Stomach (tissue), 19 donors: ENCODE data around the gene ANP32E. TPM values are rescaled to one million over a fixed set of nuclear protein-coding genes. Genes with fewer than 3 reads are reported as not detected.
A peak's percentile ranks its signal among the peaks of the same experiment; 100 is the strongest.

ENCODE experiments used
- DNase-seq, 2 donors: peaks; one replicate each; pipeline versions ENCODE4 v3.0.0 to v3.0.0-alpha.2; 2013 to 2019
- H3K27ac ChIP-seq, 5 donors: fragments of 200-600 bp in 4 of 5; sonication (generic) in 4 of 5; one replicate each; pipeline ENCODE4 v1.5.1; 2013 to 2019; ENCODE audit warnings: mild to moderate bottlenecking in 1 of 5, moderate library complexity in 1 of 5
- H3K27me3 ChIP-seq, 3 donors: fragments of 200-600 bp; sonication (generic); one replicate each; pipeline ENCODE4 v1.5.1; 2017 to 2019; ENCODE audit warnings: mixed run types in 1 of 3
- H3K36me3 ChIP-seq, 4 donors: fragments of 200-600 bp; sonication (generic); 1 replicate in 3 of 4; 2 replicates in 1 of 4; pipeline ENCODE4 v1.5.1; 2016 to 2019
- H3K4me1 ChIP-seq, 4 donors: fragments of 200-600 bp; sonication (generic); one replicate each; pipeline ENCODE4 v1.5.1; 2016 to 2019
- H3K4me3 ChIP-seq, 4 donors: fragments of 200-600 bp; sonication (generic) in 3 of 4; one replicate each; pipeline ENCODE4 v1.5.1; 2016 to 2019; ENCODE audit warnings: mild to moderate bottlenecking in 1 of 4
- H3K9me3 ChIP-seq, 4 donors: fragments of 200-600 bp; sonication (generic); one replicate each; pipeline ENCODE4 v1.5.1; 2016 to 2019
- CTCF ChIP-seq, 7 experiments: fragments of 450-650 bp in 4 of 7; fragments of 200-600 bp in 3 of 7; sonication (generic) in 3 of 7; IDR thresholded peaks; one replicate each; pipeline ENCODE4 v1.5.1; 2016 to 2019; ENCODE audit warnings: antibody characterized with exemption in 7 of 7, control low read depth in 2 of 7, mild to moderate bottlenecking in 1 of 7
- EP300 ChIP-seq: sonication (generic); formaldehyde crosslinking; IDR thresholded peaks from one replicate; pipeline ENCODE4 v1.6.1; 2017; ENCODE audit warnings: antibody characterized with exemption
- POLR2A ChIP-seq, 4 donors: fragments of 450-650 bp; IDR thresholded peaks; one replicate each; pipeline ENCODE4 v1.6.1; 2016; ENCODE audit warnings: antibody characterized with exemption in 4 of 4, control low read depth in 2 of 4, mild to moderate bottlenecking in 1 of 4, moderate library complexity in 1 of 4
- POLR2AphosphoS5 ChIP-seq, 3 donors: sonication (generic); formaldehyde crosslinking; IDR thresholded peaks; one replicate each; pipeline ENCODE4 v1.6.1; 2016; ENCODE audit warnings: antibody characterized with exemption in 3 of 3
- WGBS, 5 donors: extraction: QIAGEN DNeasy Blood & Tissue Kit in 3 of 5; methylation state at CpG; one replicate each; pipeline versions ENCODE4 v1.1.5 to v1.1.7; 2013 to 2018; 5-methylcytosine and 5-hydroxymethylcytosine counted together
- intact Hi-C: fragments of 100-400 bp; cut with DNase I; formaldehyde crosslinking; loops from one replicate; pipeline ENCODE4 v1.15.1; 2023; ENCODE audit warnings: low total_unique reads
- long read RNA-seq, 10 donors: transcript quantifications; one replicate each; lab custom pipeline, GENCODE V29; 2026
- polyA plus RNA-seq, 3 donors: library from polyadenylated mRNA; stranded (reverse); fragments of 200-250 nt; gene quantifications; one replicate each; pipeline ENCODE4 v1.2.3, GENCODE V29; 2013
- total RNA-seq, 5 donors: library from RNA; depleted of rRNA; stranded (reverse); fragments of >200 nt; gene quantifications; one replicate each; pipeline versions ENCODE4 v1.1.0 to v1.2.3, GENCODE V29; 2014 to 2016
- donor health status: healthy with polysubstance abuse.
- donor health status: Bipolar disorder and iron deficiency.
- donor health status: healthy.

The ANP32E gene
- total RNA-seq = 10 to 100 TPM in 4 of 5 donors, 1 to 10 TPM in 1; 7.0 to 33.2 (median 15.2) TPM
- 10 to 100 TPM; 15.4 to 19.9 (median 19.5) TPM for polyA plus RNA-seq
- long read RNA-seq, donor 1, partial matches to known transcripts = 0 of 3 reads
- long read RNA-seq, donor 1, other reads (novel, unspliced or antisense) = 0 of 3 reads
- long read RNA-seq, donor 2, transcript ANP32E-208 (7 exons, 3,451 nt) = major isoform, 9 of 21 reads
- long read RNA-seq, donor 2, partial matches to known transcripts = 12 of 21 reads
- long read RNA-seq, donor 2, other reads (novel, unspliced or antisense) = 0 of 21 reads
- long read RNA-seq, donor 3, transcript ANP32E-208 (7 exons, 3,451 nt) = major isoform, 7 of 7 reads
- long read RNA-seq, donor 3, partial matches to known transcripts = 0 of 7 reads
- long read RNA-seq, donor 3, other reads (novel, unspliced or antisense) = 0 of 7 reads
- long read RNA-seq, donor 4 = 0 reads
- long read RNA-seq, donor 5, transcript ANP32E-208 (7 exons, 3,451 nt) = major isoform, 6 of 11 reads
- long read RNA-seq, donor 5, partial matches to known transcripts = 5 of 11 reads
- long read RNA-seq, donor 5, other reads (novel, unspliced or antisense) = 0 of 11 reads
- long read RNA-seq, donor 6 = 0 reads
- long read RNA-seq, donor 7, transcript ANP32E-208 (7 exons, 3,451 nt) = major isoform, 12 of 12 reads
- long read RNA-seq, donor 7, partial matches to known transcripts = 0 of 12 reads
- long read RNA-seq, donor 7, other reads (novel, unspliced or antisense) = 0 of 12 reads
- long read RNA-seq, donor 8, transcript ANP32E-208 (7 exons, 3,451 nt) = major isoform, 9 of 59 reads
- long read RNA-seq, donor 8, partial matches to known transcripts = 50 of 59 reads
- long read RNA-seq, donor 8, other reads (novel, unspliced or antisense) = 0 of 59 reads
- long read RNA-seq, donor 9, partial matches to known transcripts = 50 of 54 reads
- long read RNA-seq, donor 9, other reads (novel, unspliced or antisense) = 0 of 54 reads
- long read RNA-seq, donor 10, partial matches to known transcripts = 0 of 1 reads
- long read RNA-seq, donor 10, other reads (novel, unspliced or antisense) = 0 of 1 reads

GRCh38 chr1:150235852-150236613, at the start of gene ANP32E:
ANP32E (minus strand) TSS chr1:150236112; CDS start chr1:150235786, 326 bp downstream.
- intact Hi-C loops = no loop called here
- Histone ChIP-seq H3K27ac (peak within 1 kb of the TSS; percentile 81 to 99 (median 94)), H3K36me3 (peaks cover 0 to 5% (median 3%) of the 10 kb centered on the region in 4 donors), H3K4me3 (peak within 1 kb of the TSS; percentile 78 to 95 (median 90)), H3K4me1 (peaks cover 4 to 30% (median 16%) of the 10 kb centered on the region in 4 donors), H3K27me3 (no peaks in the 10 kb centered on the region), H3K9me3 (no peaks in the 10 kb centered on the region)
- no peak for TF ChIP-seq EP300
- peak in 2 of 4 donors; percentile 68 to 71 for TF ChIP-seq POLR2A (IDR thresholded peaks at IDR 0.05)
- TF ChIP-seq POLR2AphosphoS5 (IDR thresholded peaks at IDR 0.05) = peak; percentile 79 to 92 (median 91)
- peak in 1 of 7 experiments; percentile 8 for TF ChIP-seq CTCF (IDR thresholded peaks at IDR 0.05)
- peak; percentile 94 to 99 for DNase-seq
- WGBS, 5 donors = 0% methylated on average over 33 of the region's 33 CpGs

DNA sequence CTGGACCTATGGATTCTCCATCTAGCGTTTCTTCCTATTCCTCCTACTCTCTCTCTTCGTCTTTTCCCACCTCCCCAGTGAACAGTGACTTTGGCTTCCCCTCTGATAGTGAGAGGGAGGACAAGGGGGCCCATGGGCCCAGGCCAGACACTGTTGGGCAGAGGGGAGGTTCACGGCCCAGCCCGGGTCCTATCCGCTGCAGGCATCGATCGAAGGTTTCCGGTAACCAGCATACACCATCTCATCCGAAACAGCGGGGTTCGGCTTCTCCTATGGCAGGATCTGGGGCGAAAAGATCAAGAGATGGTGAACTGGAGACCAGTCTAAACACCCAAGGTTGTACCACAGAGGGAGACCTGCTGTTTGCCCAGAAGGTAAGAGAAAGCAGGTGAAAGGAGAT, 47.3 kb upstream of the ANP32E start:
- H3K27me3 ChIP-seq = no peaks in the 10 kb centered on the region
- no peak for DNase-seq

GRCh38 chr1:150282558-150282958, 46.6 kb upstream of the ANP32E start:
- H3K27me3 ChIP-seq = no peaks in the 10 kb centered on the region
- H3K4me1 ChIP-seq = peaks cover 21 to 49% (median 36%) of the 10 kb centered on the region in 4 donors
- peak overlapping the region; percentile 50 to 68 (median 56) for H3K4me3 ChIP-seq
- H3K9me3 ChIP-seq = no peaks in the 10 kb centered on the region
- H3K27ac ChIP-seq = peak overlapping the region; percentile 79 to 95 (median 87)
- no peak for DNase-seq
- no peak for TF ChIP-seq POLR2A (IDR thresholded peaks at IDR 0.05)
- TF ChIP-seq POLR2AphosphoS5 (IDR thresholded peaks at IDR 0.05) = peak in 2 of 3 donors; percentile 0 to 56
- TF ChIP-seq EP300 = no peak
- 4 to 15% (median 8%) methylated on average over 21 of the region's 21 CpGs for WGBS, 5 donors
- H3K36me3 ChIP-seq = peaks cover 0 to 33% (median 24%) of the 10 kb centered on the region in 4 donors
- intact Hi-C loops = no loop called here

More for the DNA sequence above, 47.3 kb upstream of the ANP32E start:
- Histone ChIP-seq H3K4me3 (peak overlapping the region; percentile 50 to 68 (median 56)), H3K27ac (peak overlapping the region in 4 of 5 donors; percentile 79 to 95 (median 89)), H3K4me1 (peaks cover 21 to 49% (median 36%) of the 10 kb centered on the region in 4 donors), H3K9me3 (no peaks in the 10 kb centered on the region), H3K36me3 (peaks cover 0 to 40% (median 26%) of the 10 kb centered on the region in 4 donors)
- TF ChIP-seq CTCF (IDR thresholded peaks at IDR 0.05) = no peak
- TF ChIP-seq POLR2A (IDR thresholded peaks at IDR 0.05) = no peak
- TF ChIP-seq POLR2AphosphoS5 (IDR thresholded peaks at IDR 0.05) = no peak
- TF ChIP-seq EP300 = no peak
- WGBS, 5 donors = 81 to 87% (median 85%) methylated on average over 12 of the region's 12 CpGs
- intact Hi-C loops = no loop called here
